Measurements from ENCODE around the gene KLHL25. TPM values are rescaled to one million over a fixed set of nuclear protein-coding genes. Genes with fewer than 3 reads are reported as not detected.
A peak's percentile ranks its signal among the peaks of the same experiment; 100 is the strongest.
"Not testable (repeated sequence)": the region's sequence is repeated elsewhere in the genome, so short reads cannot be mapped to it uniquely, and the experiment has no call there.

The KLHL25 gene, protein sequence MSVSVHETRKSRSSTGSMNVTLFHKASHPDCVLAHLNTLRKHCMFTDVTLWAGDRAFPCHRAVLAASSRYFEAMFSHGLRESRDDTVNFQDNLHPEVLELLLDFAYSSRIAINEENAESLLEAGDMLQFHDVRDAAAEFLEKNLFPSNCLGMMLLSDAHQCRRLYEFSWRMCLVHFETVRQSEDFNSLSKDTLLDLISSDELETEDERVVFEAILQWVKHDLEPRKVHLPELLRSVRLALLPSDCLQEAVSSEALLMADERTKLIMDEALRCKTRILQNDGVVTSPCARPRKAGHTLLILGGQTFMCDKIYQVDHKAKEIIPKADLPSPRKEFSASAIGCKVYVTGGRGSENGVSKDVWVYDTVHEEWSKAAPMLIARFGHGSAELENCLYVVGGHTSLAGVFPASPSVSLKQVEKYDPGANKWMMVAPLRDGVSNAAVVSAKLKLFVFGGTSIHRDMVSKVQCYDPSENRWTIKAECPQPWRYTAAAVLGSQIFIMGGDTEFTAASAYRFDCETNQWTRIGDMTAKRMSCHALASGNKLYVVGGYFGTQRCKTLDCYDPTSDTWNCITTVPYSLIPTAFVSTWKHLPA
- total RNA-seq, result 4.8 TPM

DNA sequence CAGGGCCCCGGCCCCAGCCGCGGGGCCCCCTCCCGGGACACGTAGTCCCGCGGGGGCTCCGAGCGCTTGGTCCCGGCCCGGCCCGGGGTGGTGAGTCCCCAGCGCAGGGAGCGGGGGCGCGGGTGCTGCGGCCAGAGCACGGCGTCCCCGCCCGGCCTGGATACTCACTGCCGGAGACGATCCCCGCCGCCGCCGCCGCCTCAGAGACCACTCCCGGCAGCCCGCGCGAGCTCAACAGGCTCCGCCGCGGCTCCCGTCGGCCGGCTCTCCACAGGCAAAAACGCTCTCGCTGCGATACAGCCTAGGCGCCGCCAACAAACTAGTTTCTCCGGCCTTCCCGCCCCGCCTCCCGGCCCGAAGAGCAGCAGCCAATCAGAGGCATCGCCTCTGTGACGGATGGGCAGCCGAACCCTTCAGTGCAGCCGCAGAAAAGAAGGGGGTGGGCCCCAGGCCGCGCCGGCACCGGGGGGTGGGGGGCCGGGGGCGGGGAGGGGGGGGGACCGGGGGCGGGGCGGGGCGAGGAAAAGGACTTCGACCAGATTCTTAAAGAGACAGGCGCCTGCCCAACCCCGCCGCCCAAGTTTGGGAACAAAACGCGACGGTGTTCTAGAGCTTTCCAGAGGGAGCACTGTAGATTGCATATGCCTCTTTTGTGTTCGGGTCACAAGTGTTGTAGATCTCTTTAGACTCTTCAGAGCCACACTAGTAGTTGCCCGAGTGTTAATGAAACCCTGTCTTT lies at the start of gene KLHL25:
Gene KLHL25, minus strand, starts transcription at position 328 of the 739 bp plus-strand sequence. CDS start 25,115 bp downstream, outside the sequence.
- peak; percentile 97 for ATAC-seq

- ATAC-seq, result no peak
Observed at GRCh38 chr15:85840802-85841152, 46.1 kb upstream of the KLHL25 start.

GRCh38 chr15:85840079-85840801 lies 45.5 kb upstream of the KLHL25 start:
- ATAC-seq, result peak; percentile 85

- no peak for ATAC-seq
Observed at GRCh38 chr15:85839643-85840042, 44.9 kb upstream of the KLHL25 start.

- ATAC-seq, result no peak
Observed at GRCh38 chr15:85838655-85839054, 43.9 kb upstream of the KLHL25 start.

DNA sequence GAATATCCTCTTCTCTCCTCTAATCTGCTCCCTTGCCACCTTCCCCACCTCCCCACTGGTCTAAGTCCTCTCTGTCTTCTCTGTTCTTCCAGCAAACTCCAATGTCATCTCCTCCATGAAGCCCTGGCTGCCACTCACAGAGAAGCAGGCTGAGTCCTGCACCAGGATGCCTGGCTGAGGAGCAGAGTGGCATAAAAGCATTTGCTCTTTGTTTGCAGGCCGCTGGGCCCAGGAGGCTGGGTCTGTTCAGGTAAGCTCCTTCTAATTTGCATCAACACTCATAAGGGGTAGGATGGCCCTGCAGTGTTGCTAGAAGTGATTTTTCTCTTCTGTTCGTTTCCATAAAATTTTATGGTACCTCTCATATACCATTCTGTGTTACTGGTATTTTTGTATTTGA lies 43.2 kb upstream of the KLHL25 start:
- no peak for ATAC-seq

DNA sequence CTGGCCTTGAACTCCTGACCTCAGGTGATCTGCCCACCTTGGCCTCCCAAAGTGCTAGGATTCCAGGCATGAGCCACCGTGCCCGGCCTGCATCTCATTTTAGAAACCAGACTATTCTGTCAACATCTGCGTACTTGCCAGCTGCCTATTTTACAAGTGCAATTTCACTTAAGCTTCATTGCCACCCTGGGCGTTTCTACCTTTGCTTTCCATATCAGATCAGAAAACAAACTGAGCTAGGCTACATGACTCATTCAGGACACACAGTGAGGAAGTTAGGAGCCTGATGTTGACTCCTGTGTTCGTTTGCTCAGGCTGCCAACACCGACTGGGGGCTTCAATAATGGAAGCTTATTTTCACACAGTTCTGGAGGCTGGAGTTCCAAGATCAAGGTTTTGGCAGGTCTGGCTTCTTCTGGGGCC lies 42.3 kb upstream of the KLHL25 start:
- ATAC-seq, result peak; percentile 58

DNA sequence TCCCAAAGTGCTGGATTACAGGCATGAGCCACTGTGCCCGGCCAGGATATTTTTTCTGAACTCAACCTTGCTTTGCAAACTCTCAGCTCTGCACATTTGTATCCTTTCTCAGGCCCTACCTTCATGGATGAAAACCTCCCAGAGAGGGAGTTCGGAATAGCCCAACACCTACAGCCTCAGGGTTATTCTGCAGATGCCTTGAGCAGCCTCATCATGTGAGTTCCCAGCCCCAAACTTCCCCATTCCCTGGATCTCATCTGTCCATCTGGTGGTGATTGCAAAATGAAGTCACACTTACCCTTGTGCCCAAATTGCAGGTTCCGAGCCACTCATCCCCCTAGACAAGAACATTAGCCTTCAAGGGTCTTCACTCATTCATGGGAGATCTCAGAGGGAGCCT lies 39.9 kb upstream of the KLHL25 start:
- ATAC-seq, result no peak

DNA sequence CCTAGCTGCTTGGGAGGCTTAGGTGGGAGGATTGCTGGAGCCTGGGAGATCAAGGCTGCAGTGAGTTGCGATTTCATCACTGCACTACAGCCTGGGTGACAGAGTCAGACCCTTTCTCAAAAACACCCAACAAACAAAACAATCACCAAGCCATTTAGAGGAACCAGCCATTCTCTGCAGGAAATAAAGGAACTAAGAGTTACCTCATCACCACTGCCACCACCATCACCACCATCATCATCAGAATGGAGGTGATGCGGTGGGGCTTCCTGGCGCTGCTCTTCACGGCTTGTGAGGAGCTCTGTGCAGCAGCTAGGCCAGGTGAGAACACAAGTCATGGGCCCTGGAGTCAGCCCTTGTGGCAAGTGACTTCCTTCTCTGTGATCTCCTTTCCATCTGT lies 37.7 kb upstream of the KLHL25 start:
- ATAC-seq, result no peak

DNA sequence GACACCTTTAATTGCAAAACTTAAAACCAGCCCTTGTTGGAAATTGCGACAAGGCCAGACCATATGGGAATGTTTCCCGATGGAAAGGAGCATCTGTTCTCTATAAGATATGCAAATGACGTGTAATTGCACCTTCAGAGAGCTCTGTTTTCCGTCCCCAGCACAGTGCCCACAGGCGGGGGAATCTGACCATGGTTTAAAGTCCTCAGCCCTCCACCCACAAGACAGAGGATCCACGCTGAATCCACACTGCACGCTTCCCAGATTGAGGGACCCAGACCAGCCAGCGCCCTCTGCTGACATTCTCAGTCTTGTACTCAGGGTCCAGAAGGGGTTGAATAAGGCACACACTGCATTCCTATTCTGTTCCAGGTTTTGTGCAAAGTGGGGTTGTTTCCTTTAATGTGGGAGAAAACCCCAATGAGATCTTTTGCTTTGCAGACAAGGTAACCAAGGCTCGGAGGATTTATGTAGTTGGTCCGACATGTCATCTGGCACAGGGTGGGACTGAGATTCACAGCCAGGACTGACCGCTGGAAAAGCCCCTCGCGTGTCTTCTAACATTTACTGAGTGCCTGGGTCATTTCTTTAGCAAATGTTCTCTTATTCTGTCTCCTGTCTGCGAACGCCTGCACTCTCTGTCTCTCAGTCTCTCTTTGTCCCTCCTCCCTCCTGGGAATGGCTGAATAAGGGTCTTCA lies 36.8 kb upstream of the KLHL25 start:
- peak; percentile 61 for ATAC-seq

DNA sequence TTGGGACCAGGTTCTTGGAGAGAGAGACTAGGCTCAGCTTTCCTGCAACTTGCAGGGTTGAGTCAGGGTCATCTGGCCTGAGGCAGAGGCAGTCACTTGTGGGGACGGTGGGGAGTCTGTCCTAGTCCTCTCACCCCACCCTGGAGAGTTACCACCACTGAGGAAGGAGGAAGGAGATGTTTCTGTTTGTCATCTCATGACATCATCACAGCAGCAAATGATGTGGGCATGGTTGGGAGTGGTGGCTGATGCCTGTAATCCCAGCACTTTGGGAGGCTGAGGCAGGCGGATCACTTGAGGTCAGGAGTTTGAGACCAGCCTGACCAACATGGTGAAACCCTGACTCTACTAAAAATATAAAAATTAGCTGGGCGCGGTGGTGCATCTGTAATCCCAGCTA lies 35.0 kb upstream of the KLHL25 start:
- not testable (repeated sequence) for ATAC-seq

GRCh38 chr15:85828874-85829273 lies 34.1 kb upstream of the KLHL25 start:
- ATAC-seq, result no peak

GRCh38 chr15:85828126-85828525 lies 33.4 kb upstream of the KLHL25 start:
- no peak for ATAC-seq

DNA sequence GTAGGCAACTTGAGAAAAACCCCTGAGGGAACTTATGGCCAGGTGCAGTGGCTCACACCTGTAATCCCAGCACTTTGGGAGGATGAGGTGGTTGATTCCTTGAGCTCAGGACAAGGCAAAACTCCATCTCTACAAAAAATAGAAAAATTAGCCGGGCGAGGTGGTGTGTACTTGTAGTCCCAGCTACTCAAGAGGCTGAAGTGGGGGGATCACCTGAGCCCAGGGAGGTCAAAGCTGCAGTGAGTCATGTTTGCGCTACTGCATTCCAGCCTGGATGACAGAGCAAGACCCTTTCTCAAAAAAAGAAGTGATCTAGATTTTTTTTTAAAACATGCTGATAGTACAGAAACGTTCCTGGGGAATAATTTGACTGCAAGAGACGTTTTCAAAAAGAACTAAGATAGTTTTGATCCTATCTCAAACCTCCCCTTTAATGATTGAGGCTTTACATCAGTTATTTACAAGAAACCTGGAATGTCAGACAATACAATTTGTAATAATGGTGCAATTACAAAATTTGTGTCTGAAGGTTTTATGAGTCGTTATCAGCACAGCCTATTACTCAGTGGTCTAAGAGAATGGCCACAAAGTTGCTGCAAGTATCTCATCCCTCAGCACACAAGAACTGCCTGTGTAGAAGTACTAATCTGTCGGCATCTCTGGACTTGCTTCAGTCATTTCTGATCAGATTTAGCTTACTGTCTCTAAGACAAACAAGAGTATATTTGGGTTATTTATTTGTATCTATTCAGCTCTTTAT lies 32.2 kb upstream of the KLHL25 start:
- no peak for ATAC-seq

DNA sequence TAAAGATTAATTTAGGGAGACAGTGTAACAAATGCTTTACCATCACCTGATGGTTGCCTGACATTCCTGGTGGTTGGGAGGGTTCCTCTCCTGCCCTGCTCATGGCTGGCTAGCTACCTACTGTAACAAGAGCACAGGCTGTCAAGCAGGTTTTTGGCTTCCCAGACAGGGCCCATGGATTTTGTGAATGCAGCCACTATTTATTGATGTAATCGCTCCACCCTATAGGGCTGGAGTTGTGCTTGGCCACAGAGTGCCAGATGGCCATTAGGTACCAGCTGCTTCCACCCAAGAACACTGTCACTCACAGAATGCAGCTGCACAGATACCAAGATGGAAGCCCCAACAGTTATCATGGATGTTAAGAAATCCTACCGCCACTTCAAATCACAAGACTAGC lies 31.0 kb upstream of the KLHL25 start:
- peak; percentile 20 for ATAC-seq

- no peak for ATAC-seq
Observed at GRCh38 chr15:85825118-85825517, 30.4 kb upstream of the KLHL25 start.

- no peak for ATAC-seq
Observed at GRCh38 chr15:85821545-85821944, 26.8 kb upstream of the KLHL25 start.

DNA sequence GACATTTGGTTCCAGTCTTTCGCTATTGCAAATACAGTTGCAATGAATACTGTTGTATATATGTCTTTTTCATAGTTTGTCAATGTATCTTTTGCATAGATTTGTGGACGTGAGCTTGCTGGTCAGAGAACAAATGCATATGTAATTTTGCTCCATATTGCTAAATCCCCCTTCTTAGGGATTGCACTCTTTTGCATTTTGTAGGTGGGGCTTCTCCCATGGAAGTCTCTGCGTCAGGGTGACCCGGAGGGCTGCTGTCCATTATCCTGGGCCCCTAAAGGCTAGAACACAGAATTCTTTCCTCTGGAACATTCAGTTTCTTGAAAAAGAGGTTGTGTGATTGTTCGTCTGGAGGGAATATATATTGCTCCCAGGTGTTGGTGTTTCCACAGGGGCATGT lies 25.2 kb upstream of the KLHL25 start:
- ATAC-seq, result no peak

- no peak for ATAC-seq
Observed at GRCh38 chr15:85813234-85813633, 18.5 kb upstream of the KLHL25 start.

DNA sequence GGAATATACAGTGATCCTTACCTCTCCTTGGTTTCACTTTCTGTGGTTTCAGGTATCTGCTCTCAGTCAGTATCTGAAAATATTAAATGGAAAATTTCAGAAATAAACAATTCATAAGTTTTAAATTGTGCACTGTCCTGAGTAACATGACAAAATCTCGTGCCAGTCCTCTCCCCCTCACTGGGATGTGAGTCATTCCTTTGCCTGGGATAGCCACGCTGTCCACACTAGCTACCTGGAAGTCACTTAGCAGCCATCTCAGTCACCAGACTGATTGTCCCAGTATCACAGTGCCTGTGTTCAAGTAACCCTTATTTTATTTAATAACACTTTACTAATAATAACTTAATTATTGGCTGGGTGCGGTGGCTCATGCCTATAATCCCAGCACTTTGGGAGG lies 15.3 kb upstream of the KLHL25 start:
- ATAC-seq, result no peak

DNA sequence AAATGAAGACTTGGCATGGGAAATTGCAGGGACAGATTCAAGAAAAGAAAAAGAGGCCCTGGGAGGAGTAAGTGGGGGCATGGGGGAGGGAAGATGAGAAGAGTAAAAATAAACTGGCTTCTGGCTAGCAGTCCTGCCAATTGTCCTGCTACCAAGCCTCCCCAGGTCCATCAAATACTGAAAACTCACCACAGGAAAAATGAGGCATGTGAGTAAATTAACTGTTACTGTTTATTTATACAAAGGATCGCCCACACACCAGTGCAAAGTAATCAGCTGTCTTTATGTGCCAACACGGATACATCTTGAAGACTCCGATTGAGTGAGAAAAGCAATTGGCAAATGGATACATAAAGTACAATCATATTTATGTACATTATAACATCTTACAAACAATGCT lies 10.7 kb upstream of the KLHL25 start:
- no peak for ATAC-seq

All from esophagus mucosa (tissue), 1 donor.